Activated CD8-positive, alpha-beta T cell treated with anti-CD3 and anti-CD28 coated beads, Interleukin-2, amount 10 ng/mL, durations not matched to agents 7 days and 5 days (primary cell): ENCODE data around the gene DZANK1. TPM values are rescaled to one million over a fixed set of nuclear protein-coding genes. Genes with fewer than 3 reads are reported as not detected.
"Not testable (repeated sequence)": the region's sequence is repeated elsewhere in the genome, so short reads cannot be mapped to it uniquely, and the experiment has no call there.

Experiments
- ATAC-seq: fragments of 150-1000 bp; cut with Tn5 transposase; one replicate; pipeline ENCODE4 v1.10.0; 2021; ENCODE audit warnings: moderate library complexity
- CTCF ChIA-PET: fragments of 350-600 bp; sonication (Branson Sonifier 250); formaldehyde crosslinking; loops from one replicate; lab custom pipeline; 2021; ENCODE audit warnings: antibody characterized with exemption; lab: Charles Lee
- POLR2A ChIA-PET: fragments of 350-600 bp; sonication (Branson Sonifier 250); formaldehyde crosslinking; loops from one replicate; lab custom pipeline; 2021; ENCODE audit warnings: antibody characterized with exemption; lab: Charles Lee
- DNase-seq: peaks from one replicate; pipeline ENCODE4 v3.0.0-alpha.2; 2020
- H3K27ac Mint-ChIP-seq: one replicate; pipeline ENCODE4 v1.8.0; 2021; ENCODE audit warnings: mild to moderate bottlenecking, mixed read lengths
- H3K27me3 Mint-ChIP-seq: one replicate; pipeline ENCODE4 v1.8.0; 2021; ENCODE audit warnings: low read depth, mixed read lengths
- H3K36me3 Mint-ChIP-seq: one replicate; pipeline ENCODE4 v1.8.0; 2021; ENCODE audit warnings: low read depth, mixed read lengths
- H3K4me1 Mint-ChIP-seq: one replicate; pipeline ENCODE4 v1.8.0; 2021; ENCODE audit warnings: low read depth, mixed read lengths
- H3K4me3 Mint-ChIP-seq: one replicate; pipeline ENCODE4 v1.8.0; 2021; ENCODE audit warnings: mild to moderate bottlenecking, mixed read lengths
- H3K9me3 Mint-ChIP-seq: one replicate; pipeline ENCODE4 v1.8.0; 2022; ENCODE audit warnings: mixed read lengths; ENCODE audit not compliant: insufficient read depth
- total RNA-seq, 2 experiments: library from RNA; stranded (reverse); gene quantifications; one replicate each; pipeline ENCODE4 v1.2.3, GENCODE V29; 2021

The DZANK1 gene
- total RNA-seq, result 1 to 10 TPM; 1.4 to 1.6 TPM

- peak; percentile 98 for ATAC-seq
- peak; percentile 94 for DNase-seq
- no peaks in the 10 kb centered on the region for H3K9me3 Mint-ChIP-seq
- H3K4me3 Mint-ChIP-seq, result peak within 1 kb of the TSS; percentile 96
- ChIA-PET CTCF (interaction anchor here (0.9 to 1.9 kb wide), 6 partner anchors 10 to 40 kb away, joined by 3 to 9 read pairs (median 4); partner anchors contain the start of genes RBBP9 and SEC23B), POLR2A (interaction anchor here (0.9 to 3.3 kb wide), 5 partner anchors 12 to 180 kb away, joined by 3 to 45 read pairs (median 4); partner anchors contain the start of genes RBBP9 and SEC23B)
- H3K27me3 Mint-ChIP-seq, result no peaks in the 10 kb centered on the region
- H3K4me1 Mint-ChIP-seq, result peaks cover 27% of the 10 kb centered on the region
- peaks cover 5% of the 10 kb centered on the region for H3K36me3 Mint-ChIP-seq
- peak within 1 kb of the TSS; percentile 89 for H3K27ac Mint-ChIP-seq
Observed at GRCh38 chr20:18466894-18467730, at the start of gene DZANK1, which contains the start of gene POLR3F. DZANK1 (minus strand) TSS chr20:18467030; CDS start chr20:18465358, 1,672 bp downstream. POLR3F (plus strand) TSS chr20:18467390; CDS start chr20:18467507, 117 bp downstream.

GRCh38 chr20:18515973-18516372, 49.1 kb upstream of the DZANK1 start:
- H3K9me3 Mint-ChIP-seq, result no peaks in the 10 kb centered on the region
- no peak for ATAC-seq
- H3K27ac Mint-ChIP-seq, result no peak overlapping the region
- no peaks in the 10 kb centered on the region for H3K27me3 Mint-ChIP-seq
- ChIA-PET CTCF (no interaction called here), POLR2A (interaction anchor here (1.9 kb wide), 1 partner anchor 9 kb away, joined by 7 read pairs; the partner anchor contains the start of gene SEC23B)
- no peak for DNase-seq
- no peak overlapping the region for H3K4me3 Mint-ChIP-seq
- H3K36me3 Mint-ChIP-seq, result peaks cover 31% of the 10 kb centered on the region
- H3K4me1 Mint-ChIP-seq, result peaks cover 19% of the 10 kb centered on the region

GRCh38 chr20:18514127-18514526, 47.3 kb upstream of the DZANK1 start:
- ChIA-PET CTCF (interaction anchor here (0.6 kb wide), 1 partner anchor 15 kb away, joined by 3 read pairs; no protein-coding TSS in a partner anchor), POLR2A (no interaction called here)
- Mint-ChIP-seq H3K27me3 (no peaks in the 10 kb centered on the region), H3K36me3 (peaks cover 47% of the 10 kb centered on the region), H3K4me1 (peaks cover 37% of the 10 kb centered on the region), H3K4me3 (no peak overlapping the region), H3K9me3 (no peaks in the 10 kb centered on the region), H3K27ac (no peak overlapping the region)
- ATAC-seq, result no peak
- DNase-seq, result no peak

- ChIA-PET POLR2A (no interaction called here), CTCF (no interaction called here)
- ATAC-seq (no peak), DNase-seq (no peak)
- Mint-ChIP-seq H3K27me3 (no peaks in the 10 kb centered on the region), H3K36me3 (peaks cover 51% of the 10 kb centered on the region), H3K4me3 (no peak overlapping the region), H3K4me1 (peaks cover 46% of the 10 kb centered on the region), H3K27ac (no peak overlapping the region), H3K9me3 (no peaks in the 10 kb centered on the region)
Observed at GRCh38 chr20:18513208-18513607, 46.4 kb upstream of the DZANK1 start.

GRCh38 chr20:18511571-18511970, 44.7 kb upstream of the DZANK1 start:
- H3K4me3 Mint-ChIP-seq, result no peak overlapping the region
- ATAC-seq (no peak), DNase-seq (no peak)
- ChIA-PET CTCF (no interaction called here), POLR2A (no interaction called here)
- peaks cover 53% of the 10 kb centered on the region for H3K36me3 Mint-ChIP-seq
- no peak overlapping the region for H3K27ac Mint-ChIP-seq
- H3K9me3 Mint-ChIP-seq, result no peaks in the 10 kb centered on the region
- H3K4me1 Mint-ChIP-seq, result peaks cover 55% of the 10 kb centered on the region
- H3K27me3 Mint-ChIP-seq, result no peaks in the 10 kb centered on the region

- ATAC-seq (peak; percentile 95), DNase-seq (peak; percentile 98)
- Mint-ChIP-seq H3K4me1 (peaks cover 54% of the 10 kb centered on the region), H3K36me3 (peaks cover 34% of the 10 kb centered on the region), H3K4me3 (peak within 1 kb of the TSS; percentile 94), H3K27me3 (no peaks in the 10 kb centered on the region), H3K9me3 (no peaks in the 10 kb centered on the region), H3K27ac (peak within 1 kb of the TSS; percentile 99)
- ChIA-PET POLR2A (interaction anchor here (0.5 to 3.1 kb wide), 17 partner anchors 8 to 542 kb away, joined by 3 to 54 read pairs (median 4); partner anchors contain the start of genes DZANK1, POLR3F, RBBP9 and SMIM26), CTCF (interaction anchor here (0.9 to 3.9 kb wide), 9 partner anchors 10 to 94 kb away, joined by 3 to 34 read pairs (median 3); partner anchors contain the start of genes POLR3F and RBBP9)
Observed at GRCh38 chr20:18507218-18508191, 40.7 kb upstream of the DZANK1 start, which contains the start of gene SEC23B. SEC23B (plus strand) TSS chr20:18507940; CDS start chr20:18510836, 2,896 bp downstream.

- Mint-ChIP-seq H3K27me3 (no peaks in the 10 kb centered on the region), H3K4me3 (peak overlapping the region; percentile 94), H3K9me3 (no peaks in the 10 kb centered on the region), H3K36me3 (peaks cover 29% of the 10 kb centered on the region), H3K4me1 (peaks cover 51% of the 10 kb centered on the region), H3K27ac (peak overlapping the region; percentile 99)
- ChIA-PET CTCF (interaction anchor here (0.9 to 3.9 kb wide), 10 partner anchors 9 to 93 kb away, joined by 3 to 34 read pairs (median 3); partner anchors contain the start of genes POLR3F and RBBP9), POLR2A (interaction anchor here (0.7 to 3.1 kb wide), 13 partner anchors 8 to 541 kb away, joined by 3 to 54 read pairs (median 4); partner anchors contain the start of genes DZANK1, POLR3F, RBBP9 and SMIM26)
- ATAC-seq (no peak), DNase-seq (peak; percentile 42)
Observed at GRCh38 chr20:18506744-18507143, 39.9 kb upstream of the DZANK1 start.

GRCh38 chr20:18504479-18505060, 37.7 kb upstream of the DZANK1 start:
- POLR2A ChIA-PET, result no interaction called here
- H3K4me1 Mint-ChIP-seq, result peaks cover 32% of the 10 kb centered on the region
- CTCF ChIA-PET, result no interaction called here
- DNase-seq (no peak), ATAC-seq (no peak)
- no peaks in the 10 kb centered on the region for H3K9me3 Mint-ChIP-seq
- H3K36me3 Mint-ChIP-seq, result peaks cover 8% of the 10 kb centered on the region
- H3K27ac Mint-ChIP-seq, result no peak overlapping the region
- H3K27me3 Mint-ChIP-seq, result no peaks in the 10 kb centered on the region
- H3K4me3 Mint-ChIP-seq, result no peak overlapping the region

GRCh38 chr20:18501672-18502071, 34.8 kb upstream of the DZANK1 start:
- H3K36me3 Mint-ChIP-seq, CTCF ChIA-PET, H3K4me3 Mint-ChIP-seq, H3K27ac Mint-ChIP-seq, H3K9me3 Mint-ChIP-seq, H3K27me3 Mint-ChIP-seq, DNase-seq, POLR2A ChIA-PET, ATAC-seq: not testable (repeated sequence)
- H3K4me1 Mint-ChIP-seq, result peaks cover 18% of the 10 kb centered on the region

GRCh38 chr20:18497603-18498002, 30.8 kb upstream of the DZANK1 start:
- peak overlapping the region; percentile 95 for H3K4me3 Mint-ChIP-seq

More at GRCh38 chr20:18497603-18498002, 30.8 kb upstream of the DZANK1 start:
- POLR2A ChIA-PET, result interaction anchor here (1.1 to 3.4 kb wide), 4 partner anchors 9 to 69 kb away, joined by 3 to 54 read pairs (median 15); partner anchors contain the start of genes DZANK1, POLR3F and SEC23B
- no peak for ATAC-seq
- peaks cover 22% of the 10 kb centered on the region for H3K4me1 Mint-ChIP-seq
- H3K27ac Mint-ChIP-seq, result no peak overlapping the region
- H3K36me3 Mint-ChIP-seq, result peaks cover 10% of the 10 kb centered on the region
- H3K27me3 Mint-ChIP-seq, result no peaks in the 10 kb centered on the region
- no peaks in the 10 kb centered on the region for H3K9me3 Mint-ChIP-seq
- no peak for DNase-seq
- CTCF ChIA-PET, result interaction anchor here (0.9 to 3.0 kb wide), 4 partner anchors 11 to 85 kb away, joined by 3 to 34 read pairs (median 6); partner anchors contain the start of genes DZANK1, POLR3F and SEC23B
